RCC 7860 (cell line): ENCODE measurements around the gene PIKFYVE.

ENCODE experiments used
- DNase-seq: peaks from one replicate; pipeline ENCODE4 v3.0.0-alpha.2; 2015; ENCODE audit warnings: low spot score
- FAIRE-seq: peaks from 2 replicates; lab custom pipeline; 2012; peaks lifted over from hg19 to GRCh38; lab: Jason Lieb, UNC

The PIKFYVE gene

GRCh38 chr2:208407667-208408066 is 141.6 kb downstream of the PIKFYVE start:
- no peak for DNase-seq
- FAIRE-seq = no peak
